GM12864 (cell line): ENCODE data around the gene CHIA.

Experiments
- DNase-seq: peaks from one replicate; pipeline ENCODE4 v3.0.0-alpha.2; 2011; ENCODE audit warnings: low read depth
- H3K4me3 ChIP-seq: 2 replicates; pipeline ENCODE4 v1.5.1; 2011; ENCODE audit warnings: mild to moderate bottlenecking, low read depth, low read length, control low read depth
- CTCF ChIP-seq: IDR thresholded peaks from 2 replicates; pipeline ENCODE4 v1.5.1; 2011; ENCODE audit warnings: low read depth, mild to moderate bottlenecking, moderate library complexity, low read length, control low read depth, inconsistent platforms; ENCODE audit errors: missing control alignments

The CHIA gene

GRCh38 chr1:111271464-111271801, 19.2 kb upstream of the CHIA start:
- no peak for DNase-seq
- H3K4me3 ChIP-seq = no peak overlapping the region
- TF ChIP-seq CTCF = no peak

- TF ChIP-seq CTCF = no peak
- no peak for DNase-seq
- no peak overlapping the region for H3K4me3 ChIP-seq
These were observed 18.6 kb upstream of the CHIA start for GRCh38 chr1:111272081-111272480.

GRCh38 chr1:111274653-111275052, 16.0 kb upstream of the CHIA start:
- H3K4me3 ChIP-seq = no peak overlapping the region; the same call in 1 of the 2 replicates
- DNase-seq = peak; percentile 5
- no peak for TF ChIP-seq CTCF

- H3K4me3 ChIP-seq = no peak overlapping the region; the same call in 1 of the 2 replicates
- no peak for TF ChIP-seq CTCF
- peak; percentile 3 for DNase-seq
These were observed 15.6 kb upstream of the CHIA start for GRCh38 chr1:111275079-111275478.

GRCh38 chr1:111275780-111276433, 14.7 kb upstream of the CHIA start:
- H3K4me3 ChIP-seq = no peak overlapping the region
- DNase-seq = no peak
- no peak for TF ChIP-seq CTCF

- no peak for DNase-seq
- no peak for TF ChIP-seq CTCF
- H3K4me3 ChIP-seq = no peak overlapping the region
These were observed 11.5 kb upstream of the CHIA start for GRCh38 chr1:111279144-111279543.

- no peak for DNase-seq
- TF ChIP-seq CTCF = no peak
- no peak overlapping the region for H3K4me3 ChIP-seq
These were observed 10.4 kb upstream of the CHIA start for GRCh38 chr1:111280267-111280666.
